Vagina (tissue), 2 donors: ENCODE data around the gene COL10A1.

ENCODE experiments used
- CTCF ChIP-seq, 3 experiments: fragments of 450-650 bp in 2 of 3; fragments of 200-600 bp in 1 of 3; sonication (generic) in 1 of 3; IDR thresholded peaks; one replicate each; pipeline ENCODE4 v1.5.1; 2017 to 2019; ENCODE audit warnings: antibody characterized with exemption in 3 of 3, mild to moderate bottlenecking in 2 of 3, moderate library complexity in 2 of 3
- POLR2A ChIP-seq, 2 donors: fragments of 450-650 bp; IDR thresholded peaks; one replicate each; pipeline ENCODE4 v1.6.1; 2017; ENCODE audit warnings: antibody characterized with exemption in 2 of 2, mild to moderate bottlenecking in 2 of 2, moderate library complexity in 2 of 2

DNA sequence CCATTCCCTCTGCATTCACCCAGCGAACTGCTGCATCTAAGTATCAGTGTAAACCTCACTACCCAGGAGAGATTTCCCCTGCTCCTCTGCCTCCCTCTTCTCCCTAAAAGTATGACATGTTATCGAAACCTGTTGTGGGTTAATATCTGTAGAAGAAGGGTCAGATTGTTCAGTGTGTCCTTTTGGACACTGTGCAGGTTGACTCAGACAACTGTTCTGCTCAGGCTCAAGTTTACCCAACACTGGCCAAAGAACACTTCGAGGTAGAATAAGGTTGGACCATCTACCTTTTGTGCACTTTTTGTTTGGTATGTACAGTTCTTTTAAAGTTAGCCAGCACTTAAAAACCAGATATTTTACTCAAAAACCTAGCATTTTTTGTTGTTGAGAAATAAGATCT lies 20.7 kb downstream of the COL10A1 start:
- TF ChIP-seq CTCF (IDR thresholded peaks at IDR 0.05) = no peak
- no peak for TF ChIP-seq POLR2A (IDR thresholded peaks at IDR 0.05)
